Common myeloid progenitor, CD34-positive (primary cell): ENCODE results near the gene BRAT1.

Experiments
- CTCF ChIA-PET: fragments of 350-600 bp; sonication (Branson Sonifier 250); formaldehyde crosslinking; loops from one replicate; lab custom pipeline; 2021; ENCODE audit warnings: antibody characterized with exemption; lab: Charles Lee
- POLR2A ChIA-PET: fragments of 350-600 bp; sonication (Branson Sonifier 250); formaldehyde crosslinking; loops from one replicate; lab custom pipeline; 2021; ENCODE audit warnings: antibody characterized with exemption; lab: Charles Lee
- DNase-seq, 3 donors: peaks; one replicate each; pipeline versions ENCODE4 v3.0.0 to v3.0.0-alpha.2; 2013
- H3K27ac ChIP-seq, 2 experiments: 1 replicate in 1 of 2; 2 replicates in 1 of 2; pipeline ENCODE4 v1.7.0; 2013; ENCODE audit warnings: inconsistent platforms in 2 of 2, low read length in 2 of 2, mild to moderate bottlenecking in 2 of 2, low read depth in 1 of 2, moderate library complexity in 1 of 2; ENCODE audit not compliant: severe bottlenecking in 2 of 2, insufficient read depth in 1 of 2, poor library complexity in 1 of 2
- H3K27me3 ChIP-seq, 5 experiments: replicated peaks in 2 of 5; 1 replicate in 3 of 5; 2 replicates in 2 of 5; pipeline versions ENCODE4 v1.6.1 to v1.7.0; 2013; ENCODE audit warnings: low read length in 4 of 5, mild to moderate bottlenecking in 2 of 5, moderate library complexity in 2 of 5, inconsistent platforms in 1 of 5; ENCODE audit not compliant: insufficient read depth in 5 of 5, control insufficient read depth in 4 of 5
- H3K36me3 ChIP-seq, 4 experiments: 1 replicate in 2 of 4; 2 replicates in 2 of 4; pipeline versions ENCODE4 v1.6.1 to v1.7.0; 2013; ENCODE audit warnings: low read length in 3 of 4, control low read depth in 1 of 4, mild to moderate bottlenecking in 1 of 4; ENCODE audit not compliant: control insufficient read depth in 4 of 4, insufficient read depth in 4 of 4
- H3K4me1 ChIP-seq, 4 experiments: 1 replicate in 3 of 4; 2 replicates in 1 of 4; pipeline versions ENCODE4 v1.6.1 to v1.7.1; 2013; ENCODE audit warnings: low read length in 3 of 4, mild to moderate bottlenecking in 3 of 4, control low read depth in 1 of 4, inconsistent platforms in 1 of 4, moderate library complexity in 1 of 4; ENCODE audit not compliant: control insufficient read depth in 4 of 4, insufficient read depth in 4 of 4; ENCODE audit errors: control extremely low read depth in 1 of 4
- H3K4me3 ChIP-seq, 7 experiments: 1 replicate in 4 of 7; 2 replicates in 3 of 7; pipeline versions ENCODE4 v1.5.1 to v1.7.0; 2013; ENCODE audit warnings: mild to moderate bottlenecking in 7 of 7, low read length in 6 of 7, moderate library complexity in 6 of 7, inconsistent platforms in 2 of 7, low read depth in 2 of 7, control low read depth in 1 of 7; ENCODE audit not compliant: insufficient read depth in 4 of 7, control insufficient read depth in 1 of 7; ENCODE audit errors: extremely low read depth in 1 of 7
- H3K9me3 ChIP-seq, 5 experiments: 1 replicate in 4 of 5; 2 replicates in 1 of 5; pipeline versions ENCODE4 v1.6.1 to v1.7.1; 2013; ENCODE audit warnings: low read length in 4 of 5, mild to moderate bottlenecking in 2 of 5, inconsistent platforms in 1 of 5, low read depth in 1 of 5, moderate library complexity in 1 of 5; ENCODE audit not compliant: control insufficient read depth in 4 of 5, insufficient read depth in 2 of 5; ENCODE audit errors: control extremely low read depth in 1 of 5
- WGBS: methylation state at CpG from one replicate; pipeline ENCODE4 v1.1.5; 2013; ENCODE audit not compliant: insufficient coverage; 5-methylcytosine and 5-hydroxymethylcytosine counted together

The BRAT1 gene

DNA sequence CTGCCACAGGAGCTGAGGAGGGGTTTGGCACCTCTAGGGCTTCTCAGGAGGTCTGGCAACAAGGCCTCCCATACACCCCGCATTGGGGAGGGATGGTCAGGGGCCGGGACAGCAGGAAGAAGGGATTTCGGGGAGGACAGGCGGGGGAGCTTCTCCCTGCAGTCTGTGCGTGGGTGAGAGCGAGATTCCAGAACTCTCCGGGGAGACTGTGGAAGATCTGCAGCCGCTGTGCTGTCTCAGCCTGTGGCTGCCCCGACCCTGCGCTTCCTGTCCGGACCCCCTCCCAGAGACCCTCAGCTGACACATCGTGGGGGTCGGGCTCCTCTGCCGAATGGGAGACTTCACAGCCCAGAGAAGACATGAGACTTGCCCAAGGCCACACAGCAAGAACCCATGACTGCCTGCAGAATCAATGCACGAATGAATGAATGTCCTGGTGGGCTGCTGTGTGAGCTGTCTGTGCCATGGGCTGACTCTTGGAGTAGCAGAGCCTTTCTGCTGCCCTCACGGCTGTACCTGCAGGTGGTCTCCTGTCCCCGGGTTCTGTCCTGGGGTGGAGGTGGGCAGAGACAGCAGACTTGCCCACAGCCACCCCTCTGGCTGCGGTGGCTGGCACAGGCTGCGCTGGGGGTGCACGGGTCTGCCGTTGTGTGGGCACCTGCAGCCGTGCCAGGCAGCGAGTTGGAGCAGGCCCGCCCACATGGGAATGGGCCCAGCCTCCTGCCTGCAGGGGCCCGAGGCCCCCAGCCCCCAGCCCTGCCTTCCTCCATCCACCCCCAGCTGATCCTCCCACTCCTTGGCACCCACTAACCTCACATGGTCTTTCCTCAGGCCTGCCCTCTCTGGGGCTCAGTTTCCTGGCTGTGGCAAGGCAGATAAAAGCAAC, 52.0 kb downstream of the BRAT1 start:
- Histone ChIP-seq H3K9me3 (no peaks in the 10 kb centered on the region), H3K36me3 (no peaks in the 10 kb centered on the region), H3K4me3 (no peak overlapping the region), H3K27me3 (no peaks in the 10 kb centered on the region), H3K4me1 (peaks cover 0 to 34% (median 29%) of the 10 kb centered on the region in 4 experiments), H3K27ac (no peak overlapping the region)
- ChIA-PET POLR2A (no interaction called here), CTCF (interaction anchor here (0.6 to 2.7 kb wide), 5 partner anchors 11 to 403 kb away, joined by 3 to 9 read pairs (median 4); no protein-coding TSS in a partner anchor)
- 57% methylated on average over 14 of the region's 25 CpGs for WGBS
- DNase-seq = no peak

DNA sequence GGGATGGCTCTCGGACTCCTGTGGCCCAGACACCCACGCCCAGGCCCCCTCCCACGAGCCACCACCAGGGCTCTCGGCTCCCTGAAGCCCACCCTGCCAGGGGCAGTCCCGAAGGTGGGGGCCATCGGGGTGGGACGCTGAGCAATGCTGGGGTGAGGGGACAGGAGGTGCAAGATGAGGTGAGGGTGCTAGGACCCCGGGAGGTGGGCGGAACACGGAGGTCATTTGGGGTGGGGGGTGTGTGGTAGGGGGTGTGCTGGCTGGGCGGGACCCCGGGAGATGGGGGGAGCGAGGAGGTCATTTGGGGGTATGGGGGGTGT, 52.7 kb downstream of the BRAT1 start:
- WGBS = 93% methylated on average over 5 of the region's 13 CpGs
- DNase-seq = no peak
- no peaks in the 10 kb centered on the region for H3K27me3 ChIP-seq
- ChIA-PET POLR2A (no interaction called here), CTCF (interaction anchor here (0.7 to 2.7 kb wide), 4 partner anchors 9 to 52 kb away, joined by 4 to 9 read pairs (median 6); no protein-coding TSS in a partner anchor)
- no peak overlapping the region for H3K4me3 ChIP-seq
- H3K4me1 ChIP-seq = peaks cover 0 to 34% (median 28%) of the 10 kb centered on the region in 4 experiments
- H3K9me3 ChIP-seq = no peaks in the 10 kb centered on the region
- H3K27ac ChIP-seq = no peak overlapping the region
- H3K36me3 ChIP-seq = no peaks in the 10 kb centered on the region

DNA sequence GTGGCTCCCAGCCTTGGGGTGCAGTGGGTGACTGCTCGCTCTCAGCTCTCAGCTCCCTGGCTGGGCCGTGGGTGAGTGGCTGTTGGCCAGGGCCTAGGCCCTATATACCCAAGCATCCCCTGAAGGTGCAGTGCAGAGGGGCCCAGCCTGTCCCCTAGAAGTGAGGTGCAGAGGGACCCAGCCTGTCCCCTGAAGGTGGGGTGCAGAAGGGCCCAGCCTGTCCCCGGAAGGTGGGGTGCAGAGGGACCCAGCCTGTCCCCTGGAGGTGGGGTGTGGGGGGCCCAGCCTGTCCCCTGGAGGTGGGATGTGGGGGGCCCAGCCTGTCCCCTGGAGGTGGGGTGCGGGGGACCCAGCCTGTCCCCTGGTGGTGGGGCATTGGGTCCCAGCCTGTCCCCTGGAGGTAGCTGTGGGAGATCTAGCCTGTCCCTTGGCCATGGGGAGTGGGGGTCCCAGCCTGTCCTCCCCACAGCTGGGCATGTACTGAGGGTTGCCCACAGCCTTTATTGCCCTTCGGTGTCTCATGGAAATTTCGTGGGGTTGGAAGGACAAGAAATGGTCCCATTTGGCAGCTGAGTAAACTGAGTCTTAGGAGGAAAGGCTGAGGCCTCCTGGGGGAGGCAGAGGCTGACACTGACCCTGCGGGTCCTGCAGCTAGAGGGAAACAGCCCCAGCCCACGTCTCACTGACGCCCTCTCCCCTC, 53.2 kb downstream of the BRAT1 start:
- H3K27ac ChIP-seq = no peak overlapping the region
- ChIA-PET CTCF (interaction anchor here (0.7 to 2.7 kb wide), 5 partner anchors 9 to 51 kb away, joined by 3 to 9 read pairs (median 4); no protein-coding TSS in a partner anchor), POLR2A (no interaction called here)
- H3K9me3 ChIP-seq = no peaks in the 10 kb centered on the region
- H3K4me3 ChIP-seq = no peak overlapping the region
- H3K27me3 ChIP-seq = no peaks in the 10 kb centered on the region
- 100% methylated on average over 6 of the region's 9 CpGs for WGBS
- no peak for DNase-seq
- H3K36me3 ChIP-seq = no peaks in the 10 kb centered on the region
- peaks cover 0 to 34% (median 29%) of the 10 kb centered on the region in 4 experiments for H3K4me1 ChIP-seq

DNA sequence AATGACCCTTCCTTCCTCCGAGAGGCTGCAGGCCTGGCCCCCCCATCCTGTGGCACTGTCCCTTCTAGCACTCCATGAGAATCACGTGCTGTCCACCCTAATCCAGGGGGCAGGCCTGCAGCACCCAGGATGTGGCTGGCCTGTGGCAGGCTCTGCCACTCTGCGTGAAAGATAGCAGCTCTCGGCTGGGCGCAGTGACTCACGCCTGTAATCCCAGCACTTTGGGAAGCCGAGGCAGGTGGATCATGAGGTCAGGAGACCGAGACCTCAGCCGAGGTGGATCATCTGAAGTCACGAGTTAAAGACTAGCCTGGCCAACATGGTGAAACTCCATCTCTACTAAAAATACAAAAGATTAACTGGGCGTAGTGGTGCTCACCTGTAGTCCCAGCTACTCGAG, 54.6 kb downstream of the BRAT1 start:
- CTCF ChIA-PET = interaction anchor here (1.0 to 2.7 kb wide), 3 partner anchors 13 to 22 kb away, joined by 3 to 9 read pairs (median 5); no protein-coding TSS in a partner anchor
- POLR2A ChIA-PET = no interaction called here
- Histone ChIP-seq H3K36me3 (no peaks in the 10 kb centered on the region), H3K27ac (no peak overlapping the region), H3K4me3 (no peak overlapping the region), H3K9me3 (no peaks in the 10 kb centered on the region), H3K4me1 (peaks cover 0 to 34% (median 29%) of the 10 kb centered on the region in 4 experiments), H3K27me3 (no peaks in the 10 kb centered on the region)
- 97% methylated on average over 8 of the region's 12 CpGs for WGBS
- no peak for DNase-seq

DNA sequence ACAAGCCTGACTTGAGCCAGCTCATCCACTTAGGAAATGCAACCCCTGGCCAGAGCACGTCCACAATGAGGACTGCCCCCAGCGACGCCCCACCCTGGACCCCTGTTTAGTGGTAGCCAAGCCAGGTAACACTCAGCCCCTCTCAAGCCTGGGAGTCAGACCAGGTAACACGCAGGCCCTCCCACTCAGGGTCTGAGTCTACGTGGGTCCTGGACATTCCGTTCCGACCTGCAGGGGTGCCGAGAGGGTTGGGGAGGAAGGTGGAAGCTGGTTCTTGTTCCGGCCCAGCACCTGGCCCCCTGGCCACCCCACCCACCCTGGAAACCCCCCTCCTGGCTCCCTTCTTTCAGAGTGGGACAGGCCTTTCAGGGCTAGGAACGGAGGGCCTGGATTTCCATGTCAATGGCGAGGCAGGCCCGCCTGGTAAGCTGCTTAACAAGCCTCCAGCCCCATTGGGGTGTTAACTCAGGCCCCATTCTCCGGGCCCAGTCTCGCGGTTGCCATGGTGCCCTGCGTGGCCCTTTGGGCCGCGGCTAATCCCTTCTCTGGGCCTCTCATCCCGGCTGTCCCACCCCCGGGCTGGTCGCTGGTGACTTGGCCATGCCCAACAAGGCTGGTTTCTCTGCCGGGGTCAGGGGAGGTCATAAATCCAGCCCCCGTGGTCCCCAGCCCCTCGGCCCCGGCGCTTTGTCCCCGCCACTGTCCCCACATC, 55.4 kb downstream of the BRAT1 start:
- no peaks in the 10 kb centered on the region for H3K9me3 ChIP-seq
- no peaks in the 10 kb centered on the region for H3K36me3 ChIP-seq
- DNase-seq = no peak
- peaks cover 0 to 35% (median 30%) of the 10 kb centered on the region in 4 experiments for H3K4me1 ChIP-seq
- WGBS = 98% methylated on average over 20 of the region's 27 CpGs
- POLR2A ChIA-PET = interaction anchor here (1.9 to 2.5 kb wide), 2 partner anchors 9 to 11 kb away, joined by 6 to 10 read pairs; no protein-coding TSS in a partner anchor
- CTCF ChIA-PET = interaction anchor here (0.9 to 1.5 kb wide), 3 partner anchors 18 to 40 kb away, joined by 3 to 5 read pairs (median 4); no protein-coding TSS in a partner anchor
- no peak overlapping the region for H3K4me3 ChIP-seq
- H3K27me3 ChIP-seq = no peaks in the 10 kb centered on the region
- H3K27ac ChIP-seq = no peak overlapping the region

DNA sequence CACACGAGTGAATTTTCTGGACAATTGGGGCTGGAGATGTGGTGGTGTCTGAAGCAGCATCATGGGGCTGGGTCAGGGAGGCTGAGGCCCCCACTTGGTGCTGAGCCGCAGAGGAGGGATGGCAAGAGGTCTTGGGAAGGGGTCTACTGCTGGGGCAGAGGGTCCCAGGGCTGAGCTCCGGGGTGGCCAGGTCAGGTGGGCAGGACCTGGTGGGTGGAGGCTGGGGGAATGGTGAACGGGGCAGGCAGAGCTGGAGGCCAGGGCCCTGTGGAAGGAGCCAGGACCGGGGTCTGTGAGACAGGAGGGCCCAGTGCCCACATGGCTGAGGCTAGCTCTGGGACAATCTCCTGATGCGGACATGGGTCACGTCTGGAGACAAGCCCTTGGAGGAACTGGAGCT, 56.1 kb downstream of the BRAT1 start:
- Histone ChIP-seq H3K4me1 (peaks cover 0 to 40% (median 35%) of the 10 kb centered on the region in 4 experiments), H3K36me3 (no peaks in the 10 kb centered on the region), H3K27ac (no peak overlapping the region), H3K27me3 (no peaks in the 10 kb centered on the region), H3K4me3 (no peak overlapping the region), H3K9me3 (no peaks in the 10 kb centered on the region)
- ChIA-PET CTCF (interaction anchor here (0.9 to 1.5 kb wide), 6 partner anchors 12 to 40 kb away, joined by 3 to 5 read pairs (median 4); no protein-coding TSS in a partner anchor), POLR2A (interaction anchor here (1.9 to 2.5 kb wide), 2 partner anchors 9 to 12 kb away, joined by 6 to 10 read pairs; no protein-coding TSS in a partner anchor)
- DNase-seq = no peak
- WGBS = 100% methylated on average over 6 of the region's 7 CpGs
